ENCODE measurements around the gene CMSS1.

Gene CMSS1

DNA sequence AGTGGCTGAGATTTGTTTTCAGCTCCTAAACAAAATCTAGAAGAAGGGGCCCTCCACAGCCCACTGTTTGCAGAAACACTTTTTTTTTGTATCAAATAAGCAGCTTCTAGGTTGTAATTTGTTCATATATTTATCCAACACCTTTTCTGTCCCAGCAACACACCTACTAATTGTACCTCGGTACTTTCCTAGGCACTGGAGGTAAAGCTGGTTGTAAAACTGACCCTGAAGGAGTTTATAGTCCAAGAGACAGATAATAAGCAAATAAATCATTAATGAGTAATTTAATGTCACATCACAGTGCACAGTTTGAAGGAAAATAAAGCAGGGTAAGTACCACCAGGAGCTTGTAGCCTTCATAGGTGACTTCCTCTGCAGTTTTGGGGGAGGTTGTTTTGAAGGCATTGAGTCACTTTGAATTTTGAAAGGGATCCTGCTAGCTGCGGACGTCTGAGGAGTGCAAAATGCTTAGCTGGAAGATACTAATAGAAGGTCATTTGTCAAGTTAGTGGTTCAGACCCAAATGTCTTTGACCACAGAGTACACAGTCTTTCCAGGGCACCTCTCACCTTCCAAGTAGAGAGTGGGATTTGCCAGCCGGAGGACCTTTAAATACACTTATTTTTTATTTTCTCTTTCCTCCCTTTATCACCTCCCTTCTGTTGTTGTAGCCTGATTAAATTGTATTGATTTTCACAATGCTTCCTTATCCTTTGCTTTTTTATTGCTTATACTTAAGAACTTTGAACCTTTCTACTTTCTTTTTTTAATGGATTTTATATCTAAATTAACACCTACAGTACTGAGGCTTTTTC is 53.8 kb downstream of the CMSS1 start:
- no peak for DNase-seq
- intact Hi-C loops (cut with DNase I): no loop called here

- DNase-seq: no peak
- intact Hi-C loops (cut with DNase I): no loop called here
Measured at GRCh38 chr3:99872923-99873254, 55.2 kb downstream of the CMSS1 start.

DNA sequence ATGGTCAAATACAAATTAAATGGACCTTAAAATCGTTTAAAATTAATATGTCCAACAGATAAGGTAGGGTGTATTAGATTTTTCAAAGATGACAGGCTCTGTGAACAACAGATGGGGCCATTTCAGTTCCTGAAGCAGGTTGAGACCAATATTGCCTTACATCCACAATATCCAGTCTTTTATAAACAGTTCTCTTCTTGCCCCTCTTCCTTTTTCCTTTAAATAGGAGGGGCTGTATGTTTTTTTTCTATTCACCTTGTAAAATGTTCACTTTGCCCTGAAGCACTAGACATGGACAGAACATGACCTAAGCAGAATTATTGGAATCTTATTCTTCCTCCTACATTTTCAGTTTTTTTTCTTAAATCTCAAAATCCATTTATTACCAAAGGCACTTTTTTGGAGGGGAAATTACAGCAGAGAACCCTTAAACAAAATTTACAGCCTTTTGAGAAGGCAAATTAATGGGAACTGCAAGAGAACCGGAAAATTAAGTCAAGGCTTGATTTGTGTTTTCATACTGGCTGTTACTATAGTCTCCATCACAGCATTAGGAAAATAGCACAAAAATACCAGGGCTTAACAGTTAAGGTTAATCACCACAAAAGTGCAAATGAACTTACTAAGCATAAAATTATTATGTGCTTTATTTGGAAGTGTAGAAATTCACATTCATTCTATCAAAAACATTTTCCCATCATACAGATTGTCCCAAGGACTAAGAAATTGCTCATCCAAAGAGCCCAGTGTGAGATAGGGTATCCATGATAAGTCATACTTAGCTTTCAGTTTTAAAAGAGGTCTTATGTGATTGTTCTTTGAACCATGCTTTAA is 55.8 kb downstream of the CMSS1 start:
- no peak for DNase-seq
- intact Hi-C loops (cut with DNase I): no loop called here

- intact Hi-C loops (cut with DNase I): no loop called here
- DNase-seq: no peak
Measured at GRCh38 chr3:99874237-99875002, 56.8 kb downstream of the CMSS1 start.

DNA sequence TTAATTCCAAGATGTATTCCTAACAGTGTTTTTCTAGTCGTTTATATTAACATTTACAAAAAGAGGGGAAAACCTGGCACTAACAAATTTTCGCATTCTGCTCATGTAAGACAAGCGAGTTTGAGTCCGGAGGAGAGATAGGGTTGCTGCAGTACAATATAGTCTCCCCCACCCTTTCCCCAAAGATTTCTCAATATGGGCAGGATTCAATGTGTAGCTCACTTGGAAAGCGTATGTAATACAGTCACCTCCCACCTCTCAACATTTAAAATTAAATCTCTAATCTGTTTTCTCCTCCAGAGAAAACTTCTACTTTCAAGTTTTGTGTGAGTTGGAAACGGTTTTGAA is 57.9 kb downstream of the CMSS1 start:
- DNase-seq: no peak
- intact Hi-C loops (cut with DNase I): no loop called here

DNA sequence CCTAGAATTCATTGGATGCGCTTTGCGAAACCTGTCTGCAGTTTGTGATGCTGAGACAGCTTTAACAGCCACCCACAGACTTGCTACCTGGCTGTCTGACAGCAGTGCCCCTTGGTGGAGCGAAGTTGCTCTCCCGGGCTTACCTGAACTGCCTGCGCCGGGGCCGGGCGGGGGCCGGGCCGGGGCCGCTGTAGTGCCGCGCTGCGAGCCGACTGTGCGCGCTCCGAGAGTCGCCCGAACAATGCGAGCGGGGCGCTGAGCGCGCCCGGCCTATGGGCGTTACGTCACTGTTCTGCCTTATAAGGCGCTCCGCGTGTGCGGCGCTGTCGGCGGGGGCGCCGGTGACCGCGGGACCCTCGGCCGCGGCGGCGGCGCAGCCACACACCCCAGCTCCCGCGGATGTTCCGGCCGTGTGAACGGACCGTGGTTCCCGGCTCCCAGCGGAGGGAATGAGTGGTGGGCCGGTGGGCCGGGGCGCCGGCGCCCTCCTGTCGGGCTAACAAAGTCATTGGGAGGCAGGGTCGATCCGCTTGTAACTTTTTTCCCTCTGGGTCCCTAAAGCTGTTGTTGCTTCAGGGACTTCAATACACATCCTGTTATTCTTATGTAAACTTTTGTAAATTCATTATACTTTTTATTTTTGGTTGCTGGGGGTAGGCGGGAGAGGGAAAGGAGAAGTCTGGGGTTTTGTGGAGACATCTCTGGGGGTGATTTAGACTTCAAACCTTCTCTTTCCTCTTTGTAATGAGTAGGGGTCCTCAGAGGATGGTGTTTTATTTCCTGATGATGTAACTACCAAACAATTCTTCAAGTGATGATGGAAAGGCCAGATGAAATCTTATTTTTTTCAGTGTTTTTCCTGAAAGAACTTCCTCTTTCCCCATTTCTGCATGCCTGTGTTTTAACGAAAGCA is 58.5 kb downstream of the CMSS1 start:
- intact Hi-C loops (cut with DNase I): no loop called here
- peak; percentile 23 to 95 (median 68) for DNase-seq

GRCh38 chr3:99877031-99877579 is 59.4 kb downstream of the CMSS1 start:
- DNase-seq: no peak
- intact Hi-C loops (cut with DNase I): no loop called here

- no peak for DNase-seq
- intact Hi-C loops (cut with DNase I): no loop called here
Measured at GRCh38 chr3:99878005-99878404, 60.3 kb downstream of the CMSS1 start.

DNA sequence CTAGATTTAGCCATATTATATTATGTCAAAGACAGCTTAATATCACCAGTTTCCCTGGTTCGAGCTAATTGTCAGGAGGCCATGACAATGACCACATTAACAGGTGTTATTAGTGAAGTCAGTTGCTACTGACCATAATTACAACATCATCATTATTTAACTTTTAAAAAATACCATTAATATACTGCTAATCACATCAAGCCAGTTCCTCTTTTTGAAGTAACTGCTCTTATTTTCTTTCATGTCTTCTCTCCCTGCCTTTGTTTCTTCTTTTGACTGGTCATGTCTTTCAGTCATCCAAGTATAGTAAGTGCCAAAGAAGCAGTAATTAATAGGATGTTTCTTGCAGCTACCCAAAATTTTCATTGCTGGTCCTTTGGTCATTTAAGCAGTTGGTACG is 61.6 kb downstream of the CMSS1 start:
- intact Hi-C loops (cut with DNase I): no loop called here
- no peak for DNase-seq

DNA sequence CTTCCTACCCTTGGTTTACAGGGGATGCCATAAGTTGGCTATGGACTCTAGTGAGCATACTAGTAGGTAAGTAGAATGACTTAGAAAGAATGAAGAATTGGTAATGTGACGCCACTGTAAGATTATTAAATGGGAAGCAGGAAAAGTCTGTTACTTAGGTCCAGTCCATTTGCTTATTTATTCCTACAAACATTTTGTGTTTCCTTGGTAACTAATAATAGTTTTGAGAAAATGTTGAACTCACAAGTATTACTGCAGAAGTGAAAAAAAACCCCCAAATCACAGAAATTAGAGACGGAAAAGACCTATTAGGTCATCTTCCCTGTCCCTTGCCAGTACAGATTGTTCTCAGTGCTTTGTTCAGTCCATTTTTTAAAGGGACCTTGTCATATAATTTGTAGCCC is 63.5 kb downstream of the CMSS1 start:
- intact Hi-C loops (cut with DNase I): no loop called here
- no peak for DNase-seq

DNA sequence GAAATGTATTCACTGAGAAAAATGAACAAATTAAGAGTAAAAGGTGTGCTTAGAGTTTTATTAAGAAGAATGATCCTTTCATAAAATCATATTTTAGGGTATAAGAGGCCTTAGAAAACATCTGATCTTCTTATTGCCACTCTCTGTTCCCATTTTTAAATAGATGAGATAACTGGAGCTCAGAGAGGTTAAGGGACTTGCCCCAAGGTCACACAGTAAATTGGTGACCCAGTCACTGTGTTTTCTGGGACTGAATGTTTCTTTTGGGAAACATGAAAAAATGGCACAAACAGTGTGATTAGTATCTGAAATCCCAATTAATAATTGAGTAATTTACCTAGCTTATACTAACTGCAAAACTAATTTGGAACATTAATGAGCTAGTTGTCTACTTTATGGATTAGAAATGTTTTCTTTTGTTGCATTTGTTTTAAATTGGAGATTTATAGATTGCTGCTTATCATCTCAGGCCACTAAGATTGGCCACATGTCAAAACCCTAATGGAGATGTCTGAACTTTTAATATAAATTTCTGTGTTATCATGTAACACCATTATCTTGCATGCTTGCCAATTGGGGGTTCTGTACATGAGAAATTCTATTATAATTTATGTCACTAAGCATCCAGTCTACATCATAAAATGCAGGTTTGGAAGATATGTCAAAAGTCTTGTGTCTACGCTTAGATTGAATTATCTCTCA is 64.9 kb downstream of the CMSS1 start:
- DNase-seq: no peak

DNA sequence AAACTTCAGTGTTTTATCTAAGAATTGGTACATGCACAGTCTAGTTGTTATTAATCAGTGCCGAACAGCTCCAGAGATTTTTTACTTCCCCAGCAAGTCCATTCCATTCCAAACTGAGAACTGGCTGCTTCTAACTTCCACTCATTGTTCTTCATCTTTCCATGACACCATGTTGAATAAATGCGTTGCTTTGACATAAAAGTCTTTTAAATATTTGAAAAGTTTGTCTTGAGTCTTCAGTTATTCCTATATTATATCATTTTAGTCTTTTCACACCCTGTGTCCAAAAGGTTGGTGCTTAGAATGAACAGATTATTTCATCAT is 65.4 kb downstream of the CMSS1 start:
- DNase-seq: no peak
- intact Hi-C loops (cut with DNase I): no loop called here

More for the DNA sequence above, 64.9 kb downstream of the CMSS1 start:
- intact Hi-C loops (cut with DNase I): no loop called here

DNA sequence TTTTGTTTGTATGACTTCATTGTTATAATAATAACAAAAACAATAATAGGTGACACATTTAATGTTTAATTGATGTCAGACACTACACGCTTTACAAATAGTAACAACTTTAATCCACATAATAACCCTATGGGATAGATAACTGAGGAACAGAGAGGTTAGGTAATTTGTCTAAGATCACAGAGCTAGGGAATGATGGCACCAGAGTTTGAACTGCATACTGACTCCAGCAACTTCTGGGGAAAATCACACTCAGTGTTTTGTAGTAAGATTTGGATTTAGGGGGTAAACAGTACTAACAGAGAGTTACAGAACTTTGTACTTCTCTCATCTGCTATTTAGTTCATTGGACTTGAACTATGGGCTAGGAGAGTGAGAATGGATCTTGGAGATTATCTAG is 66.0 kb downstream of the CMSS1 start:
- intact Hi-C loops (cut with DNase I): no loop called here
- no peak for DNase-seq

DNA sequence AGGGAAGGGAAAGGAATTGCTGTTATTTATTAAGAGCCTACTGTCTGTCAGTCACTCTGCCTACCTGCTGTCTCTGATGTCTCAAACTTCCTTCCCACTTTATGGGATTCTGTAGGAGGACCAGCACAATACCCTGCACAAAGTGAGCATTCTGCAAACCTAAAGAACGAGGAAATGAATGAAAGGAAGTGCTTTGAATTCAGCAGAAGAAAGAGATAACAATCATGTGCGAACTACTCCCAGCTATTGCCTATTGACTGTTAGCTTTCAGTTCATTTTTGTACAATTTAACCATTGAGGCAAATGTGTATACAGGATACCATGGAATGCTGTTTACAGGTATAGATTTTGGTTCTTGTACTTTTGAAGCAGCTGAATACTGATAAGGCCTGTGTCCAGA is 66.8 kb downstream of the CMSS1 start:
- no peak for DNase-seq
- intact Hi-C loops (cut with DNase I): no loop called here

DNA sequence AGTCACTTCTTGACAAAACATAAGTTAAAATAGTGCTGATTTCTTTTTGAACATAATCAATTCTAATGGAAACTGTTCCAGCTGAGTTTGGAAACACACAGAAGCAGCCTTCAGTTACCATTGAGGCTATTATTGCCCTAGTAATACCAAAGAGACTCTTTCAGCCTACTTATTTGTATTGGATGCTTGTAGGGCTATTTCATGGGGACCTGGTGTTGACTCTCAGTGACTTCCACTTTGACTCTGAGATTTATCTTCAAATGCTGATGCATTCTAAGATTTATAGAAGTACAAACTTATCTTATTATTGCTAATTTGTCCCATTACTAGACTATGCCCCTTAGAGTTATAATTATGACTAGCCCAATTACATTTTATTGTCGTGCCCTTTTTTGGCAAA is 67.4 kb downstream of the CMSS1 start:
- DNase-seq: no peak
- intact Hi-C loops (cut with DNase I): no loop called here

- intact Hi-C loops (cut with DNase I): no loop called here
- no peak for DNase-seq
Measured at GRCh38 chr3:99885851-99886250, 68.2 kb downstream of the CMSS1 start.

DNA sequence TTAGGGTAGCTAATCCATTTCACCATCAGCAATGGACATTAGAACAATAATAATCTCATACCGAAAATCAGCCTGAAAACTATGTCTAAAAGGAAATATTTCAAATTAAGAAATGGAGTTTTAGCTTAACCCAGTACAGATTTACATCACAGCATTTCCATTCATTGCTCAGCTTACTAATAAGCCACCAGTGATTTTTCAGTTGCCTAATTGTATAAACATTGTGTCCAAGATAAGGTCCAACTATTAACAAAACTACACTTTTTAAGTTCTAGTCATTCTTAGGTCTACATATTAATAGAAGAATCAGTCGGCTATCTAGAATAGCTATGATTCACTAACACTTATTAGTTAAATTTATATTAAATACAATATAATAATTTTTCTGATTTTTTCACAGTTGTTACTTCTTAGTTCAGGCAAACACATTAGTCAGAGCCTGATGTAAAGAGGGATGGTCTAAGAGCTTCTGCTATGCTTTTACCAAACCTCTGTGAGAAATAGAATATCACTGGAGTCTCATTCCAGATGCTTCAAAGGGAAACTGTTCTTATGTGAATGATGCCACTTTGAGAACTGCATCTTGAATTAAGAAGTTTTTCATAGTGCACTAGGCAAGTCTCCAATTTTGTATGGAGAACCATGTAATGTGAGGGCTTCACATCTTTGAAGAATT is 74.1 kb downstream of the CMSS1 start:
- intact Hi-C loops (cut with DNase I): no loop called here
- DNase-seq: no peak

DNA sequence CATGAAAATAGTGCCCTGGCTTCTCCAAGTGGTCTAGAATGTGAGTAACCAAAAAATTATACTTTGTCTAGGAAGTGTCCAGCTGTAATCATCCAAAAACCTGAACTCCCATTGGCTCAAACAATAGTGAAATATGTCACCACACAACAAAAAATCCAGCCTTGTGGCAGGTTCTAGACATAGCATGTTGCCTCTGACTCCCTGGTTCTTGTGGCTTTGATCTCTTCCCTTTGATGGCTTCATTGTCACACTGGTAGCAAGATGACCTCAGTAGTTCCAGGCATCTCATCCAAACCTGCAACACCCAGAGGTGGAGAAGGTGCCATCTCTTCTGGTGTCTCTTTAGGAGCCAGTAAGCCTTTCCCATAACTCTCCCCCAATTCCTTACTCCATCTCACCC is 74.7 kb downstream of the CMSS1 start:
- no peak for DNase-seq

DNA sequence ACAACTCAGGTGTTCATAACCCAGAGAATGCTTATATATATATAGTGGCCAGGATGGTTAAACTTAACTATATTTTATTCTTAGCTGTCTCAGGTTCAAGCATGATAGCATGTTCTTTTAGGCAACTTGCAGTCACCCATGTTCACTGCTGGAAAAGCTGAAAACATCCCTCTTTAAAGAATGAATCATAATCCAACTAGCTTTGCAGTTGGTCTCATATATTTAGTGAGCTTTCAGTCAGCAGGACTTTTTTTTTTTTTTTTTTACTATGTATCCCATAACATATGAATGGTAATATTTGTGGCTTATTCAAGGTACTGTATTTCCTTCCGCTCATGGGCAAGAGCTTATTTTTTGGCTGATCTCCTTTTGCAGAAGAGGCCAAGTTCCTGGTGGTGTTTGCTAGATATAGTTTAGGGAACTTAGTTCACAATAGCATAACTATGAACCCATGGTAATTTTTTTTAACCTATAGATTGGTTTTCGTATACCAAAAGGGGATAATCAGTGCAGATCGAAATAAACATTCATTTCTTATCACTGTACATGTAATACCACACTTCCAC is 77.6 kb downstream of the CMSS1 start:
- intact Hi-C loops (cut with DNase I): no loop called here
- DNase-seq: no peak

More for the DNA sequence above, 74.7 kb downstream of the CMSS1 start:
- intact Hi-C loops (cut with DNase I): no loop called here

All from posterior cingulate gyrus (tissue), 11 donors.